Endometrium (tissue), 2 donors: Measurements from ENCODE around the gene EED.

Experiments
- FAIRE-seq: peaks from 2 replicates; lab custom pipeline; 2012; peaks lifted over from hg19 to GRCh38; lab: Jason Lieb, UNC
- donor health status: control.
- donor health status: control.

The EED gene, protein sequence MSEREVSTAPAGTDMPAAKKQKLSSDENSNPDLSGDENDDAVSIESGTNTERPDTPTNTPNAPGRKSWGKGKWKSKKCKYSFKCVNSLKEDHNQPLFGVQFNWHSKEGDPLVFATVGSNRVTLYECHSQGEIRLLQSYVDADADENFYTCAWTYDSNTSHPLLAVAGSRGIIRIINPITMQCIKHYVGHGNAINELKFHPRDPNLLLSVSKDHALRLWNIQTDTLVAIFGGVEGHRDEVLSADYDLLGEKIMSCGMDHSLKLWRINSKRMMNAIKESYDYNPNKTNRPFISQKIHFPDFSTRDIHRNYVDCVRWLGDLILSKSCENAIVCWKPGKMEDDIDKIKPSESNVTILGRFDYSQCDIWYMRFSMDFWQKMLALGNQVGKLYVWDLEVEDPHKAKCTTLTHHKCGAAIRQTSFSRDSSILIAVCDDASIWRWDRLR

DNA sequence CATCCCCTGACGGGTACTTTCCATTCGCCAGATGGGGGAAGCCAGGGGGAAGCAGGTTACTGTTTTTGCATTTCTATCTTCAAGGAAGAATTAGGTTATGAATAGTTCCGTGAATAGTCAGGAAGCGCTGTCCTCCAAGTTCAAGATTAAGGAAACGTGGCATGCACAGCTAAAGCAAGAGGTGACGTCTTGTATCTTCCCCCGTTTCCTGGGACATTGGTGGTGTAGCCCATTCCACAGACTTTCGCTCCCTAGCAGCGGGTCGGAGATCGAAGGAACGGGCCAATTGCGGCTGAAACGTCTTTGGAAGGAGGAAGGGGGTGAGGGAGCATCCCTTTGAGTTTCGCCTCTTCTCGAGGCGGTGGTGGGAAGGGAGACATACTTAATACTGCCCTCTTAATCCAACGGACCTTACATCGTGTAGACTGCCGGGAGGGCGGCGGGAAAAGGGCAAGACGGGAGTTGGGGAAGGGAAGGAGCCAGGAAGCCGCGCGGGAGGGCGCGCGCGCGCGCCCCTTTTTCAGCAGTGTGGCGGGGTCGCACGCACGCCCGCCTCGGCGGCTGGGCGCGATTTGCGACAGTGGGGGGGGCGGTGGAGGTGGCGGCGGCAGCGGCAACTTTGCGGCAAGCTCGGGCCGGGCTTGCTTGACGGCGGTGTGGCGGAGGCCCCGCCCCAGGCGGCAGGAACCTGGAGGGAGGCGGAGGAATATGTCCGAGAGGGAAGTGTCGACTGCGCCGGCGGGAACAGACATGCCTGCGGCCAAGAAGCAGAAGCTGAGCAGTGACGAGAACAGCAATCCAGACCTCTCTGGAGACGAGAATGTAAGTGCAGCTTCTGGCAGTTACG lies at the start of gene EED:
TSS of gene EED (plus strand) at position 232 of the 847 bp plus-strand sequence. CDS start at position 709, 477 bp downstream.
- FAIRE-seq = no peak

DNA sequence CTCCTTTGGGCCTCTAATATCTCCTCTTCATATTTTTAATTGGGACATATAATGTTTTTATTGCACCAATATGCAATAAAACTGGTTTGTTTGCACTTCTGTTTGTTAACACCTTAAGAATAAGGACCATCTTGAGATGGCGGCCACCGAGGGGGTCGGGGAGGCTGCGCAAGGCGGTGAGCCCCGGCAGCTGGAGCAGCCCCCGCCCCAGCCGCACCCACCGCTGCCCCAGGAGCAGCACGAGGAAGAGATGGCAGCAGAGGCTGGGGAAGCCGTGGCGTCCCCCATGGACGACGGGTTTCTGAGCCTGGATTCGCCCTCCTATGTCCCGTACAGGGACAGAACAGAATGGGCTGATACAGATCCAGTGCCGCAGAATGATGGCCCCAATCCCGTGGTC lies 49.6 kb upstream of the EED start:
- FAIRE-seq = no peak

DNA sequence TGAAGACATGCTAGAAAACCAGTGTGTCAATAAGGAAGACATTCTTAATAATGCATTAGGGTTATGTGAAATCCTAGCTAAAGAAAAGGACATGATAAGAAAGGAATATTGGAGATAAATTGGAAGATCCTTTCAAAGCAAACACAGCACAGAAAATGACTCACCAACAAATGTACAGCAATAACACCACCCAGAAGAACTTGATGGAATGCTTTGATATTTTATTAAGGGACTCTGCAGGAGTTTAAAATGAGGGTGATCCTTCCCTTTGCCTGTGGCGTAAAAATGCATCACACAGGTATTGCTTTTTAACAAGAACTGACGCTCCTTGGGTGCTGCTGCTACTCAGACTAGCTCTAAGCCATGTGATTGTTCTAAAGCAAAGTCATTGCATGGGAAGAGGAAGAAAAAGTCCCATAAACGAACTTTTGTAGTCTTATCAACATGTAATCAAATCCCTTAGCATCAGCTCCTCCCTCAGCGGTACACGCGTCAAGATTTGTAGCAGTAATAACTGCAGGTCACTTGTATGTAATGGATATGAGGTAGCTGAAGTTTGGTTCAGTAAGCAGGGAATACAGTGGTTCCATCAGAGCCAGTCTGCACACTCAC lies 48.4 kb upstream of the EED start:
- FAIRE-seq = no peak

DNA sequence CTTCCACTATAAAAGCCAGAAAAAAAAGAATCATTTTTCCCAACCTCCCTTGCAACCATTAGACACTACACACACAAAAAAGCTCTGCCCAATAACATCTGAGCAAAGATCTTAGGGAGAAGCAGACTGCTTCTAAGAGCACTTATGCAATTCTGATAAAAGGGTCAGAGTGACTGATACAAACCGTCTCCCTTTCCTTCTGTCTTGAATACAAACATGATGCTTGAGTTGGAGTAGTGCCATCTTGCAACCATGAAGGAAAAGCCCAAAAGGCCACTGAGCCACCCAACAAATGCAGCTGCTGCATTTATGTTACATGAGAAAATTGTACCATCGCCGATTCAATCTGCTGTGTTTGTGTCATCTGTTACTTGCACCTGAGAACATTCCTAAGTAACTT lies 47.6 kb upstream of the EED start:
- FAIRE-seq = no peak

DNA sequence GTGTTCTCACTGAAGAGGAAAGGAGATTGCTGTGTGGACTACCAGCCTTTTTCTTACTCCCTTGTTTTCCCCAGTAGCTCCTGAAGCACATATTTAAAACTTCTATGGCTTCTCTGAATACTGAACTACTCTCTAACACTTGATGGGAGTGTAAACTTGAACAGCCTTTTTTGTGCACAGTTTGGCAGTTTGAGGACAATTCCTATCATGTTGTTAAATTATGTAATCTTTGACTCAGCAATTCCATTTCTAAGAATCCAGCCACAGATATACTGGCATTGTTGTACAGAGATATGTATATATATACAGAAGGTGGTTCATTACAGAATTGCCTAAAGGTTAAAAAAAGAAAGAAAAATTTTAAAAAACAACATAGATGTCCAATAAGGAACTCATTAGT lies 47.1 kb upstream of the EED start:
- FAIRE-seq = no peak

DNA sequence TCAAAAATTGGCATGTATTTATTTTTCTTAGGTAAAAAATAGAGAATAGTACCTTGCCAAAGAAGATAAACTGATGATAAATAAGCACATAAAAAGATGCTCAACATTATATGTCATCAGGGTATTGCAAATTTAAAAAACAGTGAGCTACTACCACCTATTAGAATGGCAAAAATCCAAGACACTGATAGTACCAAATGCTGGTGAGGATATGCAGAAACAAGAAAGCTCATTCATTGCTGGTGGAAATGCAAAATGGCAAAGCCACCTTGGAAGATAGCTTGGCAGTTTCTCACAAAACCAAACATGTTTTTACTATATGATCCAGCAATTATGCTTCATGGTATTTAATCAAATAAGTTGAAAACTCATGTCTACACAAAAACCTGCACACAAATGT lies 46.4 kb upstream of the EED start:
- FAIRE-seq = no peak

DNA sequence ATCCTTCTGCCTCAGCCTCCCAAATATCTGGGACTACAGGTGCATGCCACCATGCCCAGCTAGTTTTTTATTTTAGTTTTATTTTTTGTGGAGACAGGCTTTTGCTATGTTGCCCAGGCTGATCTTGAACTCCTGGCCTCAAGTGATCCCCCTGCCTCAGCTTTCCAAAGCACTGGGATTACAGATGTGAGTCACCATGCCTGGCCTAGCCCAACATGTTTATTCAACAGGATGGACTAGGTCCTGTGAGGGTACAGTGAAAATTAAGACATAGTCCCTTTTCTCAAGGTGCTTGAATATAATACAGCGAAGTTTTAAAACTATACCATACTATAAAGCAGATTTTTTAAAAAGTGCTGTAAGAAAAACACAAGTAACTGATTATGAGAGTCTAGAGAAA lies 45.2 kb upstream of the EED start:
- no peak for FAIRE-seq

DNA sequence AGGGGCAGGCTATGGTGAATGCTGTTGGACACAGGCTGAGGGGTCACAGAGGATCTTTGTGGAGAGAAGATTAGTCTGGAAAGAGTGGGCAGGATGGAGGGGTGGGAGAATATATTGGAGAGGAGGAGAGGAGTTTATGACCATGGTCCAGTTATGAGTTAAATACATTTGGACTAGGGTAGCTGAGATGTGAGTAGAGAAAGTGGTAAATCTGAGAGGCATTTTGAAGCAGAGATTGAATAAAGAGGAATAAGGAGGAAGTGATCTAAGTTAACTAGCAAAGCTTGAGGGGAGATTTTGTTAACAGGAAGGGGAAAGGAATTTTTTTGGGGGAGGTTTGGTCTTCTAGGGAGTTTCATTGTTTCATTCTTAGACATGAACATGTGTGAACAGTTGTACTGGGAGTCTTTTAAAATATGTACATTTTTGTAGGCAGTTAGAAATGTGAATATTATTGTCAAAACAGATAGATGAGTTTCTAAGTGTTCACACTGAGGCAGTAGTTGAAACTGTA lies 43.1 kb upstream of the EED start:
- FAIRE-seq = no peak

DNA sequence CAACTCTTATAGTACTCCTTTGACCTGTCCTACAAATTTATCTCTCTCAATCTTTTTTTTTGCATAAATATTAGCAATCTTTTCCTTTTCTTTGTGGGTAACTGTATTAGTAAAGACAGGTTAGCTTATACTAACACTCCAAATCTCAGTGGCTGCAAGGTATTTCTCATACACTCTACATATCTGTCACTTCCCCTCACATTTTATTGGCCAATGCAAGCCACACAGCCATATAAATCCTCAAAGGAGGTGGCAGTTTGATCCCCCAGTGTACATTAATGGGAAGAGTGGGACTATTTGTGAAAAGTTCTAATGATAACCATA lies 42.6 kb upstream of the EED start:
- no peak for FAIRE-seq

DNA sequence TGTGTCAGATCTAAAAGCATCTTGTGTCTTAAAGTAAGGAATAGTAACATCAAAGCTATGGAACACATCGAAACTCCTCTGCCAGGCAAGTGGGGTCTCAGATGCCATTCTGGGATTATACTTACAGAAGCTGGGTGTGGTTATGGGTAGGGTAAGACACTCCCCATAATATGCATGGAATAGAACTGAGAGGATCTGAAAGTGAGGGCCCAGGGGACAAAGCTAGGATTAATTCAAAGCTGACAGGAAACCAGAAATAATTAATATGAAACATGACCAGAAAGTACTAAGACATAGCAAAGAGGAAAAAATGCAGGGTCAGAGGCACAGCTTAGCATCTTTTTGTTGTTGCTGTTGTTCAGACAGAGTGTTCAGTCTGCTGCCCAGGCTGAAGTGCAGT lies 40.2 kb upstream of the EED start:
- no peak for FAIRE-seq

DNA sequence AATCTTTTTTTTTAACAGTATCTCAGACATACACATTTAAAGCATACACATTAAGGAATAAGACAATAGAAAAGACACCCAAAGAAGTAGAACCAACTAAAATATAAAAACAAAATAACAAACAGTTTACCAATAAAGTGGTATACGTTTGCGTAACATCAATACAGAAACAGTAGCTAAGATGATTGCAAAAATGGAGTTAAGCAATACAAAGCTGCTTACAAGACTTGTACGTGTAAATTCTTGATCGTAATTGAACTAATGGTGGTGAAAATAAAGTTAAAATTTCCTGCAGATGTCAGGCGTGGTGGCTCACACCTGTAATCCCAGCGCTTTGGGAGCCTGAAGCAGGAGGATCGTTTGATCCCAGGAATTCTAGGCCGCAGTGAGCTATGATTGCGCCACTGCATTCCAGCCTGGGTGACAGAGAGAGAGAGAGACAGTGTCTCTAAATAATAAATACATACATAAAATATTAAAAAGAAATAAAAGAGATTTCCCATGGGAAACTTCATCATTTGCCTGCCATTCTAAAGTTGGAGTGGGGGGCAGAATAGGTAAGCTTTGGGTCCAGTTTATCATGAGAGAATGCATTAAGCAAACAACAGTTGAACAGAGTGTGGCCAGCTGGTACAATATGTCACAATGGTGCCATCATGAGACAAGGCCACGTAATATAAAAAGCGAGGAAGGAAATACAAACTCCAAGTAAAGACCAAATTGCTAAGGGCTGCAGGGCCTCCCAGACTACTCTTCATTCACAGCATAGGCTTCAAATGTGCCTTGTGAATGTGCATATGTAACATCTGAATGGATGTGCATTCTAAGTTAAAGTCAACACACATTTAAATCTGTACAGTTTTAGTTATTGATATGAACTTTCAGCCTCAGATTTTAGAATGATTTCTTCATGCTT lies 38.9 kb upstream of the EED start:
- FAIRE-seq = no peak

DNA sequence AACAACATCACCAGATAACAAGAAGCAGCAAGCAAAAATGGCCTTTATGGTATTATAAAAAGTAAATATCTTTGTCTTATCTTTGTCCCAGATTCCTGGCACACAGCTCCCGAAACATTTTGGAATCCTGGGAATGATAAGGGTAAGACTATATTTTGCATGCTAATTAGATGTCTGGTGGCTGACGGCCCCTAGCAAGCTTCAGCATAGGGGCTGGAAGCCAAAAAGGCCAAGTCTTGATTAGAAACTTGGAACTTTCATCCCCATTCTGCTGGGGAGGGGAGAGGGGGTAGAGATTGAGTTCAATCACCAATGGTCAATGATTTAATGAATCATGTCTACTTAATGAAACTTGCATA lies 38.2 kb upstream of the EED start:
- no peak for FAIRE-seq

DNA sequence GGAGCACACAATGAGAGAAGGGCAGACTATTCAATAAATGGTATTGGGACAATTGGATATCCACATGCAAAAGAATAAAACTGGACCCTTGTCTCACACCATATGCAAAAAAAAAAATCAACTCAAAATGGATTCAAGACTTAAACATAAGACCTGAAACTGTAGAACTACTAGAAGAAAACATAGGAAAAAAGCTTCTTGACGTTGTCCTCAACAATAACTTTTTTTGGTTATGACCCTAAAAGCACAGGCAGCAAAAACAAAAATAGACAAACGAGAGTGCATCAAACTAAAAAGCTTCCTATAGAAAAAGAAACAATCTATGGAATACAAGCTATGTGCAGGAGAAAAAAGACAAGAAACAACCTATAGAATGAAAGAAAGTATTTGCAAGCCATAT lies 37.1 kb upstream of the EED start:
- FAIRE-seq = no peak

DNA sequence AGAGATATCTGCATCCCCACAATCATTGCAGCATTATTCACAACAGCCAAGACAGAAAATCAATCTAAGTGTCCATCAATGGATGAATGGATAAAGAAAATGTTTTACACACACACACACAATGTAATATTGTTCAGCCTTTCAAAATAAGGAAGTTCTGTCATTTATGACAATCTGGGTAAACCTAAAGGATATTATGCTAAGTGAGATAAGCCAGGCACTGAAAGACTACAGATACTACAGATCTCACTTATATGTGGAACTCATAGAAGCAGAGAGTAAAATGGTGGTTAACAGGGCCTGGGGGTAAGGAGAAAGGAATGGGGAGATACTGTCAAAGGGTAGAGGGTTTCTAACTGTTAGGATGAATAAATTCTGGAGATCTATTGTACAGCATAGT lies 36.0 kb upstream of the EED start:
- no peak for FAIRE-seq

DNA sequence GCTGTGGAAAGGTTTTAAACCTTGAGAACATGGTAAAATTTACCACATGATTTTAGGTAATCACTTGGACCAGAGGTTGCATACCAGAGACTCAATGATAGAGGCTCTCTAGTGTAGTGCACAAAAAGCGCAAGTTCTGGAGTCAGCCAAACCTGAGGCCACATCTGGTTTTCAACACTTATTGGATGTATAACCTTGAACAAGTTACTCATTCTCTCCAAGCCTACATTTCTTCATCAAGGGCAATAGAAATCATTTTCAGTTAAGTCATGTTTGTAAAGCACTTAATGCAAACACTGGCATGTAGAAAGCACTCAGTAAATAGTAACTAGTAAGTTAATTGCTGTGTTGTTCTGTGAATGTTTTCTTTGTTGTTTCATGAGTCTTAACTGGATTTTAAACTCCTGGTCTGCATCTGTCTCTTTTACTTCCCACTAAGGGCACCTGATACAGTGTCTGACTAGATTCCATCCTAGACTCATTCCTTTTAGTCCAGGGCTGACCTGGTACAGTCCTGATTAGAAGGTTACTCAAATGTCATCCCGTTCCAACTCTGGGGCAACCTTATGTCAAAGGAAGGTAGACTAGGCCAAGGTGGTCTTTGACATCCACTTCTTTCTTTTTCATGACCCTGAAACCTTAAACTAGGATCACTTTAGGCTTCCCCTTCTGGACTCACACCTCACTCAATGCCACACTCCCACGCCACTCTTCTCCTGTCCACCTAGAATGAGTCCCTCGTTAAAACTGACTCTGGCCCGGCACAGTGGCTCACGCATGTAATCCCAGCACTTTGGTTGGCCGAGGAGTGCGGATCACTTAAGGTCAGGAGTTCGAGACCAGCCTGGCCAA lies 34.5 kb upstream of the EED start:
- FAIRE-seq = no peak

DNA sequence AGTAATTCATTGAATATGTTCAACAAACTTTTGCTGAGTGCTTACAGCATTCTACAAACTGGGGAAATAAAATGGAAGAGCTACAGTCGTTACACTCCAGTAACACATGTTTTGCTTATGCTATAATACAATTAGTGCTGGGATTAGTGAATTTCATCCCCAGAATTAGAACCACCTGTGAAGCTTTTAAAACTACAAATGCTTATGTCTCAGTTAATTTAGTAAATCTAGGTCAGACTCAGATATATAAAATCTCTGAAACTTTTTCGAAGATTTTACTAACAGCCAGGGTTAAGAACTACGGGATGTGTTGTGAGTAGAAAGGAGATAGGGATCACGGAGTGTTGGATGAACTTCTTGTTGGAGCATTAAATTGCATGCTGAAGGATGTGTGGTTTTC lies 33.7 kb upstream of the EED start:
- no peak for FAIRE-seq

DNA sequence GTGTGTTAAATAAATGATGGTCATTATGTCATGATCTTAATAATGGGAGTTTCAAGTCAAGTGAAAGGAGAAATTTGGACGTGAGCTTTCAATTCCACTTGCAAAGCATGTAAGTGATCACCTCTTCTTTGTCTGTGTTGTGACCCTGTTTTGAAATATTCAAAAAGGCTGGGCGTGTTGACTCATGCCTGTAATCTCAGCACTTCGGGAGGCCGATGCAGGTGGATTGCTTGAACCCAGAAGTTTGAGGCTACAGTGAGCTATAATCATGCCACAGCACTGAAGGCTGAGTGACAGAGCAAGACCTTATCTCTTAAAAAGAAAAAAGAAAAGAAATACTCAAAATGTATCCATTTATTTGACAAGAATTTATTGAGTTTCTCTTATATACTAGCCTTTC lies 32.9 kb upstream of the EED start:
- no peak for FAIRE-seq

DNA sequence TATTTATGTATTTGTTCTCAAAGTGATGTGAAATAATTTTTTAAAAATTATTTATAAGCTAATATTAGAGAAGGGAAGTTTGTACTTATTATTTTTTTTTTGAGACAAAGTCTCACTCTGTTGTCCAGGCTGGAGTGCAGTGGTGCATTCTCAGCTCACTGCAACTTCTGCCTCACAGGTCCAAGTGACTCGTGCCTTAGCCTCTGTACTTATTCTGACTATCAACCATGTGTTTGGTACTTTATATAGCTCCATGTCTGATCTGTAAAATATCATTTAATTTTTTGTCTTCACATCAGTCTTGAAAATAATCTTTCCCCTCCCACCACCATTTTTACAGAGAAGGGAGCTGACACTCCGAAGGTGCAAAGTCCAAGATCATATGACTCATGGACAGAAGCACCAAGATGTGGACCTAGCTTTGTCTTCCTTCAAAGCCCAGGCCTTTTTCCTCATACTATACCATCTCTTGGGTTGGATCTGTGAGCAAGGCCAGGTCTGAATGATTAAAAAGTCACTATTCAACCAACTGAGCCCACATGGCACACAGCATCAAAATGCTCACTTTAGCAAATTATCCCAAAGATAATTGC lies 32.4 kb upstream of the EED start:
- FAIRE-seq = no peak

DNA sequence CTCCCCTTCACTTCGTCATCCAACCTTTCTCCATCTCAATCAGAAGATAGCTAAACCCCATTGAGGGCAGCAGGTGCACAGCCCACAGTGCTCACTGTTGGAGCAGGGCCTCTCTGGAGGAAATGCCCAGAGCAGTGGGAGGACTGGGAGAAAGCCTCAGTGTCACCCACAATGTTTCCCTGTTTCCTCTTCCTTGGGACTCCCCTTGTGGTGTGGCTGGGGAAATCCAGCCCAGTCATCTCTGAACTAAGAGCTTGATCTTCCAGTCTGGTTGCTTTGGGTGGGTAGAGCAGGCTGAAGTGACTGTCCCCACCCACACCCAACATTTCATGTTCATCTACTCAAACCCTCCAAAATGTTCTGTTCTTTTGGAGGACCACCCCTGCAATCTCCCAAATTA lies 29.8 kb upstream of the EED start:
- FAIRE-seq = no peak
